GM12878 (cell line): ENCODE data around the gene JPT1. TPM values are rescaled to one million over a fixed set of nuclear protein-coding genes. Genes with fewer than 3 reads are reported as not detected.

Experiments
- ATF7 ChIP-seq: fragments of 450-650 bp; IDR thresholded peaks from 2 replicates; pipeline ENCODE4 v1.6.1; 2016; ENCODE audit warnings: low read depth, mild to moderate bottlenecking
- CBX5 ChIP-seq: sonication (generic); IDR thresholded peaks from 2 replicates; pipeline ENCODE4 v1.6.1; 2016; ENCODE audit warnings: low read depth, moderate library complexity, mild to moderate bottlenecking, inconsistent platforms
- CEBPB ChIP-seq, 2 experiments: fragments of 150-350 bp in 1 of 2; IDR thresholded peaks; 2 replicates each; pipeline ENCODE4 v1.6.1; 2012 to 2014; ENCODE audit warnings: low read depth in 2 of 2, low read length in 2 of 2, borderline replicate concordance in 1 of 2, inconsistent platforms in 1 of 2
- EED ChIP-seq: sonication (generic); IDR thresholded peaks from 2 replicates; pipeline ENCODE4 v1.6.1; 2016; ENCODE audit warnings: antibody characterized with exemption, low read depth
- EZH2 ChIP-seq: IDR thresholded peaks from 2 replicates; pipeline ENCODE4 v1.6.1; 2012; ENCODE audit warnings: low read depth, mild to moderate bottlenecking, control low read depth, inconsistent platforms, low read length, borderline replicate concordance; ENCODE audit not compliant: control insufficient read depth
- FOXM1 ChIP-seq: IDR thresholded peaks from 2 replicates; pipeline ENCODE4 v1.6.1; 2012; ENCODE audit warnings: low read depth, mild to moderate bottlenecking, inconsistent platforms, low read length, moderate library complexity
- GATAD2B ChIP-seq: fragments of 450-650 bp; conservative IDR thresholded peaks from 2 replicates; pipeline ENCODE4 v1.6.1; 2017; ENCODE audit warnings: low read depth, mild to moderate bottlenecking, moderate library complexity
- HCFC1 ChIP-seq: fragments of 150-350 bp; IDR thresholded peaks from 2 replicates; pipeline ENCODE4 v1.6.1; 2014; ENCODE audit warnings: low read length
- MEF2A ChIP-seq: IDR thresholded peaks from 2 replicates; pipeline ENCODE4 v1.6.1; 2011; ENCODE audit warnings: low read depth, mild to moderate bottlenecking, low read length, moderate library complexity; ENCODE audit not compliant: insufficient read depth
- MTA2 ChIP-seq: fragments of 450-650 bp; IDR thresholded peaks from 2 replicates; pipeline ENCODE4 v1.6.1; 2016; ENCODE audit warnings: low read depth, mild to moderate bottlenecking, moderate library complexity
- NBN ChIP-seq: fragments of 450-650 bp; IDR thresholded peaks from 2 replicates; pipeline ENCODE4 v1.6.1; 2016
- NKRF ChIP-seq: fragments of 450-650 bp; conservative IDR thresholded peaks from 2 replicates; pipeline ENCODE4 v1.6.1; 2017; ENCODE audit warnings: mild to moderate bottlenecking, moderate library complexity
- NR2C1 ChIP-seq: fragments of 450-650 bp; IDR thresholded peaks from 2 replicates; pipeline ENCODE4 v1.6.1; 2017; ENCODE audit warnings: antibody characterized with exemption, mild to moderate bottlenecking, moderate library complexity
- PBX3 ChIP-seq: IDR thresholded peaks from 2 replicates; pipeline ENCODE4 v1.6.1; 2011; ENCODE audit warnings: mild to moderate bottlenecking, low read depth, low read length, moderate library complexity; ENCODE audit not compliant: insufficient replicate concordance
- PML ChIP-seq: IDR thresholded peaks from 2 replicates; pipeline ENCODE4 v1.6.1; 2012; ENCODE audit warnings: low read length, inconsistent platforms
- PRDM15 ChIP-seq: fragments of 450-650 bp; formaldehyde crosslinking; IDR thresholded peaks from 2 replicates; pipeline ENCODE4 v1.4.0; 2020; ENCODE audit warnings: mild to moderate bottlenecking, moderate library complexity
- RAD21 ChIP-seq: IDR thresholded peaks from 2 replicates; pipeline ENCODE4 v1.6.1; 2011; ENCODE audit warnings: mild to moderate bottlenecking, low read depth, low read length, moderate library complexity; ENCODE audit not compliant: insufficient read depth
- SMAD1 ChIP-seq: fragments of 450-650 bp; IDR thresholded peaks from 2 replicates; pipeline ENCODE4 v1.6.1; 2018; ENCODE audit warnings: mild to moderate bottlenecking, low read depth; ENCODE audit not compliant: partially characterized antibody
- YBX1 ChIP-seq: fragments of 450-650 bp; IDR thresholded peaks from 2 replicates; pipeline ENCODE4 v1.6.1; 2016; ENCODE audit warnings: antibody characterized with exemption
- ZBTB40 ChIP-seq: fragments of 450-650 bp; IDR thresholded peaks from 2 replicates; pipeline ENCODE4 v1.6.1; 2016; ENCODE audit warnings: mild to moderate bottlenecking, moderate library complexity, borderline replicate concordance
- polyA plus RNA-seq, 11 experiments: library from polyadenylated mRNA; depleted of rRNA in 4 of 11; unstranded in 6 of 11; stranded (reverse) in 5 of 11; fragments of >200 nt; fragmentation: Nextera tagmentation in 4 of 11; fragmentation: Illumina TruSeq in 1 of 11; extraction: Ambion mirVana in 4 of 11; extraction: Trizol in 1 of 11; gene quantifications; 1 replicate in 1 of 11; 2 replicates in 10 of 11; pipeline versions ENCODE4 v1.2.1 to v1.2.3, GENCODE V29; 2011 to 2016; ENCODE audit warnings: inconsistent platforms in 2 of 11, missing spikeins in 2 of 11, low read depth in 1 of 11
- total RNA-seq, 4 experiments: library from RNA; depleted of rRNA in 3 of 4; stranded (reverse); fragments of >200 nt in 3 of 4; fragmentation: Illumina TruSeq in 1 of 4; extraction: Trizol in 1 of 4; gene quantifications; 2 replicates each; pipeline versions ENCODE4 v1.2.1 to v1.2.3, GENCODE V29; 2013 to 2021

The JPT1 gene
- total and polyA plus RNA-seq, 10 of the 15 experiments (the other 5 are each of a cell fraction or from before 2014, with no cell fraction given), result 79.7 to 651 (median 323) TPM

GRCh38 chr17:75130632-75131277, 23.6 kb downstream of the JPT1 start (continued):
- no peak for TF ChIP-seq PRDM15 (CRISPR knock-in tag)
- no peak for TF ChIP-seq HCFC1
- TF ChIP-seq RAD21, result peak; percentile 29; the same call in 1 of the 2 replicates
- no peak for TF ChIP-seq NKRF
- TF ChIP-seq ATF7, result no peak
- TF ChIP-seq CEBPB (IDR thresholded peaks at IDR 0.05; ENCODE audit: borderline replicate concordance in 1 of 2, low read depth in 2 of 2, low read length in 2 of 2), result no peak
- TF ChIP-seq EED, result peak; percentile 20; the same call in 1 of the 2 replicates
- no peak; the same call in 1 of the 2 replicates for TF ChIP-seq PML
- no peak for TF ChIP-seq MTA2
- no peak for TF ChIP-seq GATAD2B
- no peak for TF ChIP-seq SMAD1
- TF ChIP-seq NBN, result no peak; the same call in 1 of the 2 replicates
- TF ChIP-seq MEF2A, result no peak
- TF ChIP-seq PBX3, result no peak
- TF ChIP-seq EZH2, result no peak
- TF ChIP-seq ZBTB40, result no peak
- no peak for TF ChIP-seq NR2C1
- no peak for TF ChIP-seq CBX5
- no peak for TF ChIP-seq YBX1
- no peak for TF ChIP-seq FOXM1
